Fibroblast of skin of right biceps (primary cell): ENCODE measurements around the gene RGS6.

Source experiments
- DNase-seq: peaks from one replicate; pipeline ENCODE4 v3.0.0-alpha.2; 2013

Gene RGS6

GRCh38 chr14:72418806-72419205 lies 486.6 kb downstream of the RGS6 start:
- no peak for DNase-seq

- no peak for DNase-seq
These were observed 487.1 kb downstream of the RGS6 start for GRCh38 chr14:72419226-72419775.

- DNase-seq, result peak; percentile 61
These were observed 488.7 kb downstream of the RGS6 start for GRCh38 chr14:72420749-72421474.

GRCh38 chr14:72423957-72424356 lies 491.7 kb downstream of the RGS6 start:
- DNase-seq, result no peak

- DNase-seq, result no peak
These were observed 498.2 kb downstream of the RGS6 start for GRCh38 chr14:72430457-72430856.

DNA sequence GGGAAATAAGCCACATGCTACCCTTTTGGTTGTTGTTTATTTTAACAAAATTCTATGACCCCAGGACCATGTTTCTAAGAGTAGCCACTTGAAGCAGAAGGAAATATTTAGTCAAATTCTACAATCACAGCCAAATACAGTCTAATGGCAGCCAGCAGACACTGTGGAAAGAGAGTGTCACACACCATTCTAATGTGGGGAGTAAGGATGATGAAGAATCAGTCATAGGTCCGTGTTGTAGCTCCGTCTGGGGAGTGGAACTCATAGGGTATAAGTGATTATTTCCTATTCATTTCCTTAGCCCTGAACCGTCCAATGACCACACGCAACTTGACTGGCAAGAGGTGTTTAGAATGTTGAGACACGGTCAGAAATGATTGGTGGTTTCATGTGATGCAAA lies 500.5 kb downstream of the RGS6 start:
- no peak for DNase-seq

DNA sequence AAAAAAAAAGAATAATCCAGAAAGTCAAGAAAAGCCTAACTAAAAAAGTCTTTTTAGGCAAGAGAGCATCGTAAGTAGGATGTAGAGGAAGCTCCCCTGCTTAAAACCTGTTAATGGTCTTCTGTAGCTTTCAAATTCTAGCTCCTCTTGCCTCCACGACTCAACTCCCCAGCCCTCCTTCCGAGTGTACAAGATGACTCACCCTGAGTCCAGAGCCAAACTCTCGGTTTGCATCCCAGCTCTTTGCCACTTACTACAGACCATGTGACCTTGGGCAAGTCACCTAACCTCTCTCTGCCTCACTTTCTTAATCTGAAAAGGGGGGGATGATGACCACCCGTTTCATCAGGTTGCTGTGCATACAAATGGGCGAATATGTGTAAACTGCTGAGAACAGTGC lies 501.3 kb downstream of the RGS6 start:
- DNase-seq, result peak; percentile 38

DNA sequence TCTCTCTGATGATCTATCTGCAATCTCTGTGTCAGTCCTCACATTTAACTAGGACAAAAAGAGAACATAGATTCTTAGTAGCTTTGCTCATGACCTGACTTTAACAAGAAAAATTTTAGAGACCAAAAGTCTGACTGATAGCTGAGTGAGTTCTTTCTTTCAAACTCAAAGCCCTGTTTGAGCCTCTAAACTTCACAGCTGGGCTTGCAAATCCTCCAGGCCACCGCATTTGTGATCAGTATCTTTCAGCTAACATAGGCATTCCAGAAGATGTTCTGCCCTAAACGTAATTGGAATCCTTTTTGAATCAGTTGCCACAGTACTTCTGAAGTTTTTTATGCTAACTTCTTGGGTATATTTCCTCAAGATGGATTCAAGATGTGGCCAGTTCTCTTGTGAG lies 502.6 kb downstream of the RGS6 start:
- no peak for DNase-seq

- no peak for DNase-seq
These were observed 507.5 kb downstream of the RGS6 start for GRCh38 chr14:72439707-72440106.

GRCh38 chr14:72443256-72443655 lies 511.0 kb downstream of the RGS6 start:
- no peak for DNase-seq

- DNase-seq, result no peak
These were observed 511.8 kb downstream of the RGS6 start for GRCh38 chr14:72443991-72444441.

- no peak for DNase-seq
These were observed 512.5 kb downstream of the RGS6 start for GRCh38 chr14:72444701-72445100.

DNA sequence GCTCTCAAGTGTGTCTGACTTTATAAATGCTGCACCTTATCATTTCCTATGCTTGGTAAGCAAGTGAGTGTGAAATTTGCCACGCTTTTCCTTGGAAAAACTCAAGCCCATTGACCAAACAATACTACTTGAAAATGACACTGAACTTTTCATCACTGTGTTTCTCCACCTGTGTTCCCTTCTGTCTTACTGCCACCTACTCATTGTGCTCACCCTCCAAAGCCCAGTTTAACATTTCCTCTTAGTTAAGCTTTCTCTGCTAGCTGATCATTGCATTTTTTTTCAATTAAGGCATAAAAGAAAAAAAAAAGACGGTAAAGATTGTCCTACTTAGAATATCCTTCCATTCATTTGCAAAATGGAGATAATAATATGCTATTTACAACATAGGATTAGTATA lies 516.0 kb downstream of the RGS6 start:
- no peak for DNase-seq

GRCh38 chr14:72450473-72451044 lies 518.3 kb downstream of the RGS6 start:
- no peak for DNase-seq

DNA sequence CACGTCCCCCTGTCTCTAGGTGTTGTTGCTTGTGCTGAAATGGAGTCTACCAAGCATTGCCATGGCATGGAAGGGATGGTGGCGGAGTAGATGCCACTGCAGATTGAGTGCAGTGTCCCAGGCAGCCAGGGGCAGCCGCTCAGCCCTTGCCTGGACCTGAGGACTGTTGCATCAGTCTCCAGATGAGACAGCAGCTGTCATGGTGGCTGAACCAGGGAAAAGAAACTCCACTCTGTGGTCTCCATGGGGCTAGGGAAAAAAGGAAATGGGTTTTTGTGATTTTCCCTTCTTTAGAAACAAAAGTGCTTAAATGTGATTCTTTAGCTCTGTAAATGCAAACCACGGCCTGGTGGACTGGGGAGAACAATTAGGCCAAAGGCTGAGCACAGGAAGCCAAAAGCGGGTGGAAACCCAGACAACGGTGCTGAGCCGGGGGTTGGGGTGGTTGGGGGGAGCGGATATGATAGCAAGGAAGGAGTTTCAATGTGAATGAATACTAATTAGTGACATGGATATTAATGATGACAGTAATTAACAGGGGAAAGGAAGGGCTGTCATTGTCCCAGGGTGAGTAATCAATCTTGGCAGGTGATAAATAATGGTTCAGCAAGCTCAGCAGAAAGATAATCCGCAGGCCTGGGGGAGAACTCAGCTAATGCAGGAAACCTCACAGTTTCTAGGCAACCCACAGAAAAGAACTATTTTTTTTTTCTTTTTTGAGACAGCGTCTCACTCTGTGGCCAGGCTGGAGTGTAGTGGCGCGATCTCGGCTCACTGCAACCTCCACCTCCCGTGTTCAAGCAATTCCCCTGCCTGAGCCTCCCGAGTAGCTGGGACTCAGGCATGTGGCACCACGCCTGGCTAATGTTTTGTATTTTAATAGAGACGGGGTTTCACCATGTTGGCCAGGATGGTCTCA lies 519.1 kb downstream of the RGS6 start:
- peak; percentile 56 for DNase-seq

GRCh38 chr14:72452774-72453173 lies 520.5 kb downstream of the RGS6 start:
- DNase-seq, result no peak

DNA sequence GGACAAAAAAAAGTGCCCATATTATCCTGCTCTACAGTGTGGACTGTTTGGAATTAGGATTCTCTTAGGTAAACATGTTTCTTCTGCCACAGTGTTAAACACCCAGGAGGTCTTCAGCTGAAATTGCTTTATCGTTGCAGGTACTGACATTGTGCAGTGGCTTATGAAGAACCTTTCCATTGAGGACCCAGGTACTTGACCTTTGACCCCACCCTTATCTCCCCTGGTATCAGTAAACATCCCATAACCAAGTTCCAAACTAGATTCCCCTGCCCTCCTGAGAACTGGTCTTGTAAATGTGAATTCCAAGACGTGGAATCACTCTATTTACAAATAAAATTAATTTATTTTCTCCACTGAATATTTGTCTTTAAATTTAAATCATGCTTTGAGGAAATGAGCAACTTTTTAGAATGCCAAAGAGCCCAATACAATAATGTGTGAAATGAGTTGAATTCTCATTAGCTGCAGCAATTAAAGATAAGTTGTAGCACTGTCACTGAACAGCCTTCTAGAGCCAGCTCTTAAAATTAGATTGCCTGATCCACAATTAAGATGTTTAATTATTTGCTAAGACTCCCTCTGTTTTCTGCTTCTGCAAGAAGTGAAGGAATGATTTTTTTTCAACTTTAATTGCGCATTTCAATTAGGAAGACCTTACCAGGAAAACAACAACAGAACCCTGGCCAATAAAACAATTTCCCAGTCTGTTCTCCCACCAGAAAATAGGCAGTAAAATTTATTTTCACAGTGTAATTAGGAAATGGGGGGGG lies 522.3 kb downstream of the RGS6 start:
- no peak for DNase-seq

GRCh38 chr14:72457641-72458040 lies 525.4 kb downstream of the RGS6 start:
- peak; percentile 65 for DNase-seq

- DNase-seq, result no peak
These were observed 529.8 kb downstream of the RGS6 start for GRCh38 chr14:72462056-72462455.

DNA sequence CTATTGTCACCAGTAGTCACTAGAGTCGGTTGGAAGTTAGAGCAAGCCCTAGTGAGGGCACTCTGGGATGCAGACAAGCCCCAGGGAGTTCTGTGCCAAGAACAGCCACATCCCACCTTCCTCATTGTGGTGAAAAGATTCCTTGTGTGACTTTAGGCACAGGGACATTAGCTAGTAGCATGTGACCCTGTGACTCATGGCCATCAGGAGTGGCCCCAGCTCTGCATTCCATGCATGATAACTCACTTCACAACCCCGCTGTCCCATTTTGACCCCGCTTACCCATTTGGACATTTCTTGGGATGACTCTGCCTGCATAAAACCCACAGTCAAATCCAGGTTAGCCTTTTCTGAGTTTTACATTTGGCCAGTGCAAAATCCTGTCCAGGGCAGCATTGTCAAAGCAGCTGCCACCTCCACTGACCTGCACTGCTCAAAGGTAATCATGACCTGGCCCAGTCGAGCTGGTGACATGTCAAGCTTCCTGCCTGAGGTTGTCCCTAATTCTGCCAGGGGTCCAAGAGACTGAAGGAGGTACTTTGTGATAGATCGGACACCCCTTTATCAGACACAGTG lies 531.1 kb downstream of the RGS6 start:
- DNase-seq, result peak; percentile 18

DNA sequence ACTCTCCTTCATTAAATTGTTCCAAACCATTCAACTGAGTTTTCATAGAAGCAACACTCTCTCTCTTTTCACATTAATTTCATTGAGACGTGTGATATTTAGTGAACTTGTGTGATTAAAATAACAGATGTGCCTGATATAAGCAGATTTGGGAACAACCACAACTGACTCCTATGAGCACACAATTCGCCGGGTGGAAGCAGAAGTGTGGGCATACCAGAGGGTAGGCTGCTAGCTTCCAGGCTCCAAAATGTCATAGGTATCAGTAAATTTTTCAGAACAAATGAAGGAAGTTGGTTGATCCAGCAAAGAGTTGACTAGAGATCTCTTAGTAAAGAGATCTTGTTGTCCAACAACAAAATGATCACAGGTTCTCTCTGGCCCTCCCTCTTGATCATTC lies 532.0 kb downstream of the RGS6 start:
- no peak for DNase-seq

DNA sequence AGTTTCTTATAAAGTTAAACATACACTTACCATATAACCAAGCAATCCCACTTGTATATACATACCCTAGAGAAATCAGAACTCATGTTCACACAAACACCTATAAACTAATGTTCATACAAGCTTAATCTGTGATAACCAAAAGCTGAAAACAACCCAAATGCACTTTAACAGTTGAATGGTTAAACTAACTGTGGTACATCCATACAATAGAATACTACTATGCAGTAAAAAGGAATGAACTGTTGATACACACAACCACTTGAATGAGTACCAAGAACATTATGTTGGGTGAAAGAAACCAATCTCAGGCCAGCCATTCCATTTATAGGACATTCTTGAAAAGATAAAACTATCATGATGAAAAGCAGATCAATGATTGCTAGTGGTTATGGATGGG lies 534.1 kb downstream of the RGS6 start:
- no peak for DNase-seq
